SK-N-SH treated with all-trans-retinoic acid at 6 μM for 48 hours (cell line): ENCODE results near the gene GRID2IP.

ENCODE experiments used
- ATAC-seq: fragments of 200-7000 bp; cut with Tn5 transposase; 3 replicates; pipeline ENCODE4 v1.9.1; 2020; ENCODE audit warnings: mild to moderate bottlenecking, moderate library complexity
- ARNTL ChIP-seq: fragments of 450-650 bp; formaldehyde crosslinking; IDR thresholded peaks from 2 replicates; pipeline ENCODE4 v1.5.0; 2020; ENCODE audit warnings: low read depth, mild to moderate bottlenecking, moderate library complexity, borderline replicate concordance
- BACH2 ChIP-seq: fragments of 250-450 bp; sonication (Bioruptor Pico); IDR thresholded peaks from 2 replicates; pipeline ENCODE4 v1.9.0; 2021; ENCODE audit warnings: mild to moderate bottlenecking, borderline replicate concordance
- CSDC2 ChIP-seq: fragments of 250-450 bp; sonication (Bioruptor Pico); IDR thresholded peaks from 2 replicates; pipeline ENCODE4 v1.5.0; 2020; ENCODE audit warnings: mild to moderate bottlenecking, moderate library complexity
- ESRRG ChIP-seq: fragments of 250-450 bp; sonication (Bioruptor Pico); IDR thresholded peaks from 2 replicates; pipeline ENCODE4 v1.6.1; 2021; ENCODE audit warnings: mild to moderate bottlenecking
- GLIS3 ChIP-seq: fragments of 250-450 bp; sonication (Bioruptor Pico); IDR thresholded peaks from 2 replicates; pipeline ENCODE4 v1.5.0; 2020; ENCODE audit warnings: mild to moderate bottlenecking, moderate library complexity
- PPARA ChIP-seq: fragments of 250-450 bp; sonication (Bioruptor Pico); IDR thresholded peaks from 2 replicates; pipeline ENCODE4 v1.5.0; 2020; ENCODE audit warnings: mild to moderate bottlenecking, borderline replicate concordance
- RARB ChIP-seq: fragments of 250-450 bp; sonication (Bioruptor Pico); IDR thresholded peaks from 2 replicates; pipeline ENCODE4 v1.8.0; 2021; ENCODE audit warnings: mild to moderate bottlenecking, moderate library complexity
- SNAI2 ChIP-seq: fragments of 250-450 bp; sonication (Bioruptor Pico); IDR thresholded peaks from 2 replicates; pipeline ENCODE4 v1.5.0; 2020; ENCODE audit warnings: mild to moderate bottlenecking, moderate library complexity
- TCF4 ChIP-seq: fragments of 250-450 bp; sonication (Bioruptor Pico); IDR thresholded peaks from 2 replicates; pipeline ENCODE4 v1.8.0; 2021; ENCODE audit warnings: mild to moderate bottlenecking, moderate library complexity, borderline replicate concordance
- TOX ChIP-seq: fragments of 250-450 bp; sonication (Bioruptor Pico); IDR thresholded peaks from 2 replicates; pipeline ENCODE4 v1.8.0; 2021; ENCODE audit warnings: mild to moderate bottlenecking, moderate library complexity, borderline replicate concordance
- ZC3H10 ChIP-seq: fragments of 250-450 bp; sonication (Bioruptor Pico); IDR thresholded peaks from 2 replicates; pipeline ENCODE4 v1.5.1; 2021; ENCODE audit warnings: mild to moderate bottlenecking, moderate library complexity
- ZFP3 ChIP-seq: fragments of 250-450 bp; sonication (Bioruptor Pico); IDR thresholded peaks from 2 replicates; pipeline ENCODE4 v1.5.0; 2020; ENCODE audit warnings: mild to moderate bottlenecking, moderate library complexity
- ZNF565 ChIP-seq: fragments of 450-650 bp; formaldehyde crosslinking; conservative IDR thresholded peaks from 2 replicates; pipeline ENCODE4 v1.5.0; 2020; ENCODE audit warnings: low read depth, mild to moderate bottlenecking, moderate library complexity
- ZNF70 ChIP-seq: fragments of 450-650 bp; formaldehyde crosslinking; IDR thresholded peaks from 2 replicates; pipeline ENCODE4 v1.5.0; 2020; ENCODE audit warnings: mild to moderate bottlenecking, moderate library complexity
- ZNF8 ChIP-seq: fragments of 450-650 bp; formaldehyde crosslinking; IDR thresholded peaks from 2 replicates; pipeline ENCODE4 v1.5.0; 2020; ENCODE audit warnings: mild to moderate bottlenecking, moderate library complexity
- TF ChIP-seq, protein P1 (sequence below): fragments of 250-450 bp; sonication (Bioruptor Pico); IDR thresholded peaks from 2 replicates; pipeline ENCODE4 v1.5.1; 2020; ENCODE audit warnings: low read depth, mild to moderate bottlenecking, moderate library complexity
- TF ChIP-seq, protein P2 (sequence below): fragments of 250-450 bp; sonication (Bioruptor Pico); IDR thresholded peaks from 2 replicates; pipeline ENCODE4 v1.8.0; 2020; ENCODE audit warnings: mild to moderate bottlenecking, moderate library complexity, borderline replicate concordance
- TF ChIP-seq, protein P3 (sequence below): fragments of 250-450 bp; sonication (Bioruptor Pico); IDR thresholded peaks from 2 replicates; pipeline ENCODE4 v1.8.0; 2021; ENCODE audit warnings: low read depth, mild to moderate bottlenecking, moderate library complexity, borderline replicate concordance
- TF ChIP-seq, protein P4 (sequence below): fragments of 250-450 bp; sonication (Bioruptor Pico); IDR thresholded peaks from 2 replicates; pipeline ENCODE4 v1.5.1; 2021; ENCODE audit warnings: mild to moderate bottlenecking, moderate library complexity
- TF ChIP-seq, protein P5 (sequence below): fragments of 250-450 bp; sonication (Bioruptor Pico); IDR thresholded peaks from 2 replicates; pipeline ENCODE4 v1.5.0; 2020; ENCODE audit warnings: mild to moderate bottlenecking, moderate library complexity

Gene GRID2IP

DNA sequence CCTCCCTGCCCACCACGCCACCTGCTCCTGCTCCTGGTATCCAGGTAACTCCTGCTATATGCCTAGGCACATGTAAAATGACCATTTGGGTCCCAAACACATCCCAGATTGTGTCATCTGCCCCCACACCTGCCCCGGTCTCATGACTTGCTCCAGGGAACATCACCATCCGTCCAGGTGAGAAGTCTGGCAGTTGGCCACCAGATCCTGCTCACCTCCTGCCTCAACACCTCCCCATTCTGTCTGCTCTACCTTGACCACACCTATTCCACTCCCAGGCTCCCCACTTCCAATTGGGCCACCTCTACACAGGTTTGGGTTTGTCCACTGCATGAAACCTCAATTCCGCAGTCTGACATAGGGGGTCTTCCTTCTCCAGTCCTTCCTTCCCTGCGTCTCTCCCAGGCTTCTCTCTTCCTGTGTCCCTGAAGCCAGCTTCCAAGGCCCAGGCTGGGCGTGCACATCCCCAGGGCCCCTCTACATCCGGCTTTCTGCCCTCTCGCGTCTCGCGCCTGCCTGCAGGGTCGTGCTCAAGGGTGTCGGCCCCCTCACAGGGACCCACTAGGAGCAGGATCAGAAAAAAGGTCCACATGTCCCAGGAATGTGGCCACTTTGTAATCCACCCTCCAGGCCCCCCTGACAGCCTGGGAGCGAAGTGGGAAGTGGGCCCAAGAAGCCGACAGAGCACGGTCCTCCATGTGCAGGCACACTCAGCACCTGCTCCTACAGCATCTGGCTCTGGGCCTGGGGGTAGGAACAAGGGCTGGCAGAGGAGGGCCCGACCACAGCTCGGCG is 54.2 kb downstream of the GRID2IP start:
- ATAC-seq = no peak
- TF ChIP-seq, protein P1, sequence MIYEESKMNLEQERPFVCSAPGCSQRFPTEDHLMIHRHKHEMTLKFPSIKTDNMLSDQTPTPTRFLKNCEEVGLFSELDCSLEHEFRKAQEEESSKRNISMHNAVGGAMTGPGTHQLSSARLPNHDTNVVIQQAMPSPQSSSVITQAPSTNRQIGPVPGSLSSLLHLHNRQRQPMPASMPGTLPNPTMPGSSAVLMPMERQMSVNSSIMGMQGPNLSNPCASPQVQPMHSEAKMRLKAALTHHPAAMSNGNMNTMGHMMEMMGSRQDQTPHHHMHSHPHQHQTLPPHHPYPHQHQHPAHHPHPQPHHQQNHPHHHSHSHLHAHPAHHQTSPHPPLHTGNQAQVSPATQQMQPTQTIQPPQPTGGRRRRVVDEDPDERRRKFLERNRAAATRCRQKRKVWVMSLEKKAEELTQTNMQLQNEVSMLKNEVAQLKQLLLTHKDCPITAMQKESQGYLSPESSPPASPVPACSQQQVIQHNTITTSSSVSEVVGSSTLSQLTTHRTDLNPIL (CRISPR knock-in tag) = no peak
- TF ChIP-seq TOX (no peak), ZNF8 (CRISPR knock-in tag) (no peak), TCF4 (CRISPR knock-in tag) (no peak), ARNTL (CRISPR knock-in tag) (no peak), ESRRG (CRISPR knock-in tag) (no peak), RARB (CRISPR knock-in tag) (no peak), SNAI2 (CRISPR knock-in tag) (no peak), GLIS3 (no peak), BACH2 (CRISPR knock-in tag) (no peak), PPARA (CRISPR knock-in tag) (no peak), CSDC2 (no peak), ZNF70 (CRISPR knock-in tag) (no peak), ZNF565 (CRISPR knock-in tag) (no peak), ZC3H10 (CRISPR knock-in tag) (no peak), ZFP3 (CRISPR knock-in tag) (no peak)
- TF ChIP-seq, protein P2, sequence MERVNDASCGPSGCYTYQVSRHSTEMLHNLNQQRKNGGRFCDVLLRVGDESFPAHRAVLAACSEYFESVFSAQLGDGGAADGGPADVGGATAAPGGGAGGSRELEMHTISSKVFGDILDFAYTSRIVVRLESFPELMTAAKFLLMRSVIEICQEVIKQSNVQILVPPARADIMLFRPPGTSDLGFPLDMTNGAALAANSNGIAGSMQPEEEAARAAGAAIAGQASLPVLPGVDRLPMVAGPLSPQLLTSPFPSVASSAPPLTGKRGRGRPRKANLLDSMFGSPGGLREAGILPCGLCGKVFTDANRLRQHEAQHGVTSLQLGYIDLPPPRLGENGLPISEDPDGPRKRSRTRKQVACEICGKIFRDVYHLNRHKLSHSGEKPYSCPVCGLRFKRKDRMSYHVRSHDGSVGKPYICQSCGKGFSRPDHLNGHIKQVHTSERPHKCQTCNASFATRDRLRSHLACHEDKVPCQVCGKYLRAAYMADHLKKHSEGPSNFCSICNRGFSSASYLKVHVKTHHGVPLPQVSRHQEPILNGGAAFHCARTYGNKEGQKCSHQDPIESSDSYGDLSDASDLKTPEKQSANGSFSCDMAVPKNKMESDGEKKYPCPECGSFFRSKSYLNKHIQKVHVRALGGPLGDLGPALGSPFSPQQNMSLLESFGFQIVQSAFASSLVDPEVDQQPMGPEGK (CRISPR knock-in tag) = no peak
- TF ChIP-seq, protein P3, sequence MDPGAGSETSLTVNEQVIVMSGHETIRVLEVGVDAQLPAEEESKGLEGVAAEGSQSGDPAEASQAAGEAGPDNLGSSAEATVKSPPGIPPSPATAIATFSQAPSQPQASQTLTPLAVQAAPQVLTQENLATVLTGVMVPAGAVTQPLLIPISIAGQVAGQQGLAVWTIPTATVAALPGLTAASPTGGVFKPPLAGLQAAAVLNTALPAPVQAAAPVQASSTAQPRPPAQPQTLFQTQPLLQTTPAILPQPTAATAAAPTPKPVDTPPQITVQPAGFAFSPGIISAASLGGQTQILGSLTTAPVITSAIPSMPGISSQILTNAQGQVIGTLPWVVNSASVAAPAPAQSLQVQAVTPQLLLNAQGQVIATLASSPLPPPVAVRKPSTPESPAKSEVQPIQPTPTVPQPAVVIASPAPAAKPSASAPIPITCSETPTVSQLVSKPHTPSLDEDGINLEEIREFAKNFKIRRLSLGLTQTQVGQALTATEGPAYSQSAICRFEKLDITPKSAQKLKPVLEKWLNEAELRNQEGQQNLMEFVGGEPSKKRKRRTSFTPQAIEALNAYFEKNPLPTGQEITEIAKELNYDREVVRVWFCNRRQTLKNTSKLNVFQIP (CRISPR knock-in tag) = no peak
- TF ChIP-seq, protein P4, sequence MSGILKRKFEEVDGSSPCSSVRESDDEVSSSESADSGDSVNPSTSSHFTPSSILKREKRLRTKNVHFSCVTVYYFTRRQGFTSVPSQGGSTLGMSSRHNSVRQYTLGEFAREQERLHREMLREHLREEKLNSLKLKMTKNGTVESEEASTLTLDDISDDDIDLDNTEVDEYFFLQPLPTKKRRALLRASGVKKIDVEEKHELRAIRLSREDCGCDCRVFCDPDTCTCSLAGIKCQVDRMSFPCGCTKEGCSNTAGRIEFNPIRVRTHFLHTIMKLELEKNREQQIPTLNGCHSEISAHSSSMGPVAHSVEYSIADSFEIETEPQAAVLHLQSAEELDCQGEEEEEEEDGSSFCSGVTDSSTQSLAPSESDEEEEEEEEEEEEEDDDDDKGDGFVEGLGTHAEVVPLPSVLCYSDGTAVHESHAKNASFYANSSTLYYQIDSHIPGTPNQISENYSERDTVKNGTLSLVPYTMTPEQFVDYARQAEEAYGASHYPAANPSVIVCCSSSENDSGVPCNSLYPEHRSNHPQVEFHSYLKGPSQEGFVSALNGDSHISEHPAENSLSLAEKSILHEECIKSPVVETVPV = no peak
- TF ChIP-seq, protein P5, sequence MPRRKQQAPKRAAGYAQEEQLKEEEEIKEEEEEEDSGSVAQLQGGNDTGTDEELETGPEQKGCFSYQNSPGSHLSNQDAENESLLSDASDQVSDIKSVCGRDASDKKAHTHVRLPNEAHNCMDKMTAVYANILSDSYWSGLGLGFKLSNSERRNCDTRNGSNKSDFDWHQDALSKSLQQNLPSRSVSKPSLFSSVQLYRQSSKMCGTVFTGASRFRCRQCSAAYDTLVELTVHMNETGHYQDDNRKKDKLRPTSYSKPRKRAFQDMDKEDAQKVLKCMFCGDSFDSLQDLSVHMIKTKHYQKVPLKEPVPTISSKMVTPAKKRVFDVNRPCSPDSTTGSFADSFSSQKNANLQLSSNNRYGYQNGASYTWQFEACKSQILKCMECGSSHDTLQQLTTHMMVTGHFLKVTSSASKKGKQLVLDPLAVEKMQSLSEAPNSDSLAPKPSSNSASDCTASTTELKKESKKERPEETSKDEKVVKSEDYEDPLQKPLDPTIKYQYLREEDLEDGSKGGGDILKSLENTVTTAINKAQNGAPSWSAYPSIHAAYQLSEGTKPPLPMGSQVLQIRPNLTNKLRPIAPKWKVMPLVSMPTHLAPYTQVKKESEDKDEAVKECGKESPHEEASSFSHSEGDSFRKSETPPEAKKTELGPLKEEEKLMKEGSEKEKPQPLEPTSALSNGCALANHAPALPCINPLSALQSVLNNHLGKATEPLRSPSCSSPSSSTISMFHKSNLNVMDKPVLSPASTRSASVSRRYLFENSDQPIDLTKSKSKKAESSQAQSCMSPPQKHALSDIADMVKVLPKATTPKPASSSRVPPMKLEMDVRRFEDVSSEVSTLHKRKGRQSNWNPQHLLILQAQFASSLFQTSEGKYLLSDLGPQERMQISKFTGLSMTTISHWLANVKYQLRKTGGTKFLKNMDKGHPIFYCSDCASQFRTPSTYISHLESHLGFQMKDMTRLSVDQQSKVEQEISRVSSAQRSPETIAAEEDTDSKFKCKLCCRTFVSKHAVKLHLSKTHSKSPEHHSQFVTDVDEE = no peak
- TF ChIP-seq, all 23 proteins: peak for 0

DNA sequence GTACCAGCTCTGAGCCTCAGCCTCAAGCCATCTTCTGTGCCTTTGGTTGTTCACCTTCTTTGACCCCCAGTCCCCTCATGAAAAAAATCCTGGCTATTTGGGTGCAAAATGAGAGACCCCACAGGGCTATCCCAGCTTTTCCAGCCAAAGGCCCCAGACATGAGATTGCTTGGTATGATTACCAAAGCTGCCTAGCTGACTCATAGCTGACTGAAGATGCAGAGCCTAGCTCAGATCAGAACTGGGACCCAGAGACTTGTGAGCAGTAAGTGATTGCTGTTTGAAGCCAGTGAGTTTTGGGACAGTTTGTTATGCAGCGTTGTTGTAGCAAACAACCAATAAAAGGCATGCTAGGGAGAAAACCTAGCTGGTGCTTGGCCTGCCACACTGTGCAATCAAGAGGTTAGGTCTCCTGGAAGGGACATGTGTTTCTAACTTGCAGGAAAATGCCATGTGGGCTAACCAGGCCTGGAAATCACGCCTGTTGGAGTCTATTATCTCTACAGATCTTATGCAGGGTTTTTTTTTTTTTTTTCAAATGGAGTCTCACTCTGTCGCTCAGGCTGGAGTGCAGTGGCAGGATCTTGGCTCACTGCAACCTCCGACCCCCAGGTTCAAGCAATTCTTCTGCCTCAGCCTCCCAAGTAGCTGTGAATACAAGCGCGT is 55.5 kb downstream of the GRID2IP start:
- peak; percentile 56 for ATAC-seq
- no peak for TF ChIP-seq ZNF8 (CRISPR knock-in tag)
- peak; percentile 44; the same call in 1 of the 2 replicates for TF ChIP-seq TCF4 (CRISPR knock-in tag)

DNA sequence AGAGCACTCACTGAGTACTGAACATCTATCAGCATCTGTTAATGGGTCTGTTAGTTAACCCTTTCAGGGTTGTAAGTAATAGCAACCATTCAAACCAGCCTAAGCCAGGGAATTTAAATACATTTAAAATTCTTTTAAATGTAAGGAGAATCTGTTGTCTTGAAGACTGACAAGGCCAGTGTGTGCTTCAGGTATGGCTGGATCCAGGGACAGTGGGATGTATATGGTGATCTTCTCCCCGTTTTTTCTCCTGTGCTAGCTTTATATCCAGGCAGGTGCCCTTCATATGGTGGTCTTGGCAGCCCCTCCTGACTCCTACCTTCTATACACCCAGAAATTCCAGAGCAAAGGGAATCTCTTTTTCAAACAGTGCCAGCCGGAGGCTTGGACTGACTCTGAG is 56.9 kb downstream of the GRID2IP start:
- no peak for TF ChIP-seq SNAI2 (CRISPR knock-in tag)
- ATAC-seq = no peak
